Measurements from ENCODE around the gene HLA-B.

DNA sequence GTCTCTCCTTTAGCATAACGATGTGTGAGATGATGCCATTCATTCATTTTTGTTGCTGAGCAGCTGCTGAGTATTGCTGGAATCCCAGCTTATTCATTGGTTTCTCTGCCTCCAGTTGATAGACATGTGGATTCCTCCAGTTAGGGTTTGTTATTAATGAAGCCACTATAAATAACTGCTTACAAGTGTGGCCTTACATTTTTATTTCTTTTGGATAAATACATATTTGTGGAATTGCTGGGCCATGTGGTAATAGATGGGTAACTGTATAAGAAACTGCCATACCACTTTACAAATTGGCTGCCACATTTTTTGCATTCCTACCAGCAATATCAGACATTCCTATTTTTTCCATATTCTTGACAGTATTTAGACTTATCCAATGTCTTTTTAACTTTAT, 2.6 kb upstream of the HLA-B start:
- TF ChIP-seq, protein P1, sequence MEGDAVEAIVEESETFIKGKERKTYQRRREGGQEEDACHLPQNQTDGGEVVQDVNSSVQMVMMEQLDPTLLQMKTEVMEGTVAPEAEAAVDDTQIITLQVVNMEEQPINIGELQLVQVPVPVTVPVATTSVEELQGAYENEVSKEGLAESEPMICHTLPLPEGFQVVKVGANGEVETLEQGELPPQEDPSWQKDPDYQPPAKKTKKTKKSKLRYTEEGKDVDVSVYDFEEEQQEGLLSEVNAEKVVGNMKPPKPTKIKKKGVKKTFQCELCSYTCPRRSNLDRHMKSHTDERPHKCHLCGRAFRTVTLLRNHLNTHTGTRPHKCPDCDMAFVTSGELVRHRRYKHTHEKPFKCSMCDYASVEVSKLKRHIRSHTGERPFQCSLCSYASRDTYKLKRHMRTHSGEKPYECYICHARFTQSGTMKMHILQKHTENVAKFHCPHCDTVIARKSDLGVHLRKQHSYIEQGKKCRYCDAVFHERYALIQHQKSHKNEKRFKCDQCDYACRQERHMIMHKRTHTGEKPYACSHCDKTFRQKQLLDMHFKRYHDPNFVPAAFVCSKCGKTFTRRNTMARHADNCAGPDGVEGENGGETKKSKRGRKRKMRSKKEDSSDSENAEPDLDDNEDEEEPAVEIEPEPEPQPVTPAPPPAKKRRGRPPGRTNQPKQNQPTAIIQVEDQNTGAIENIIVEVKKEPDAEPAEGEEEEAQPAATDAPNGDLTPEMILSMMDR (IDR thresholded peaks at IDR 0.05; ENCODE audit: low read depth, low read length, poor library complexity, severe bottlenecking) = no peak
- TF ChIP-seq EZH2phosphoT487 (IDR thresholded peaks at IDR 0.05; ENCODE audit: borderline replicate concordance, low read length) = no peak

Data from DOHH2 (cell line).